H1 (cell line): ENCODE data around the gene CTNNBL1. TPM values are rescaled to one million over a fixed set of nuclear protein-coding genes. Genes with fewer than 3 reads are reported as not detected.

Source experiments
- CTCF ChIA-PET: fragments of 300-600 bp; sonication (Branson Sonifier 250); formaldehyde crosslinking; loops from one replicate; lab custom pipeline; 2021; ENCODE audit not compliant: partially characterized antibody; lab: Charles Lee
- POLR2A ChIA-PET: fragments of 300-600 bp; sonication (Branson Sonifier 250); formaldehyde crosslinking; loops from one replicate; lab custom pipeline; 2021; ENCODE audit warnings: inconsistent platforms; ENCODE audit not compliant: partially characterized antibody; lab: Charles Lee
- DNase-seq, 2 experiments: peaks; one replicate each; pipeline versions ENCODE4 v3.0.0 to v3.0.0-alpha.2; 2010 to 2022; ENCODE audit warnings: low spot score in 2 of 2, low read depth in 1 of 2, mixed read lengths in 1 of 2
- FAIRE-seq: peaks from 2 replicates; lab custom pipeline; 2011; peaks lifted over from hg19 to GRCh38; lab: Jason Lieb, UNC
- H2AFZ ChIP-seq: 2 replicates; pipeline ENCODE4 v1.8.1; 2012; ENCODE audit warnings: low read length, inconsistent platforms
- H2AK5ac ChIP-seq: 2 replicates; pipeline ENCODE4 v1.6.1; 2013; ENCODE audit warnings: low read depth, low read length
- H2BK120ac ChIP-seq: replicated peaks from 2 replicates; pipeline ENCODE3; 2013; ENCODE audit warnings: low read depth, low read length, inconsistent platforms
- H2BK12ac ChIP-seq: 2 replicates; pipeline ENCODE4 v1.6.1; 2013; ENCODE audit warnings: low read depth, low read length
- H2BK15ac ChIP-seq: 2 replicates; pipeline ENCODE4 v1.6.1; 2013; ENCODE audit warnings: low read length
- H2BK20ac ChIP-seq: 2 replicates; pipeline ENCODE4 v1.6.1; 2013; ENCODE audit warnings: low read length
- H2BK5ac ChIP-seq: 2 replicates; pipeline ENCODE4 v1.6.1; 2013; ENCODE audit warnings: low read depth, low read length
- H3K14ac ChIP-seq: 2 replicates; pipeline ENCODE4 v1.6.1; 2013; ENCODE audit warnings: inconsistent platforms; ENCODE audit not compliant: insufficient read length
- H3K18ac ChIP-seq: 2 replicates; pipeline ENCODE4 v1.6.1; 2013; ENCODE audit warnings: low read length; ENCODE audit errors: extremely low read depth
- H3K23ac ChIP-seq: 2 replicates; pipeline ENCODE4 v1.6.1; 2013; ENCODE audit warnings: inconsistent platforms; ENCODE audit not compliant: insufficient read length
- H3K23me2 ChIP-seq: 2 replicates; pipeline ENCODE4 v1.6.1; 2013; ENCODE audit warnings: low read depth, low read length
- H3K27ac ChIP-seq: 2 replicates; pipeline ENCODE4 v1.6.1; 2011; ENCODE audit warnings: low read depth, low read length, inconsistent platforms
- H3K27me3 ChIP-seq, 4 experiments: replicated peaks in 1 of 4; 1 replicate in 1 of 4; 2 replicates in 3 of 4; pipeline versions ENCODE4 v1.6.1 to v1.8.1; 2011 to 2013; ENCODE audit warnings: low read length in 3 of 4, mild to moderate bottlenecking in 3 of 4, inconsistent platforms in 2 of 4, mixed read lengths in 2 of 4, moderate library complexity in 1 of 4; ENCODE audit not compliant: control insufficient read depth in 3 of 4, insufficient read depth in 3 of 4; ENCODE audit errors: extremely low read depth in 1 of 4
- H3K36me3 ChIP-seq, 4 experiments: 2 replicates each; pipeline versions ENCODE4 v1.6.1 to v1.8.1; 2011 to 2013; ENCODE audit warnings: mild to moderate bottlenecking in 4 of 4, low read length in 3 of 4, moderate library complexity in 2 of 4, control low read depth in 1 of 4, inconsistent platforms in 1 of 4; ENCODE audit not compliant: insufficient read depth in 4 of 4, control insufficient read depth in 2 of 4
- H3K4ac ChIP-seq: replicated peaks from 2 replicates; pipeline ENCODE3; 2013; ENCODE audit warnings: low read length, low read depth, mixed read lengths, inconsistent platforms; ENCODE audit not compliant: insufficient read length
- H3K4me1 ChIP-seq, 4 experiments: replicated peaks in 1 of 4; 1 replicate in 1 of 4; 2 replicates in 3 of 4; pipeline versions ENCODE4 v1.6.1 to v1.8.1; 2011 to 2013; ENCODE audit warnings: low read length in 3 of 4, inconsistent platforms in 2 of 4, mixed read lengths in 1 of 4; ENCODE audit not compliant: insufficient read depth in 4 of 4, control insufficient read depth in 3 of 4
- H3K4me2 ChIP-seq, 2 experiments: 2 replicates each; pipeline versions ENCODE4 v1.6.1 to v1.8.1; 2011 to 2013; ENCODE audit warnings: low read depth in 2 of 2, low read length in 2 of 2, control low read depth in 1 of 2, inconsistent platforms in 1 of 2, mild to moderate bottlenecking in 1 of 2; ENCODE audit not compliant: insufficient read depth in 1 of 2
- H3K4me3 ChIP-seq, 4 experiments: fragments of 200-600, 300-600 bp in 1 of 4; sonication (generic), shearing (Covaris generic), sonication (Bioruptor Twin) in 1 of 4; 2 replicates each; pipeline versions ENCODE4 v1.5.1 to v1.8.1; 2011 to 2016; ENCODE audit warnings: low read length in 4 of 4, low read depth in 3 of 4, control low read depth in 2 of 4, inconsistent platforms in 2 of 4, mild to moderate bottlenecking in 2 of 4, mixed read lengths in 1 of 4, moderate library complexity in 1 of 4; ENCODE audit not compliant: insufficient read depth in 2 of 4; ENCODE audit errors: extremely low read depth in 1 of 4
- H3K56ac ChIP-seq: replicated peaks from 2 replicates; pipeline ENCODE3; 2013; ENCODE audit warnings: low read depth, mild to moderate bottlenecking, mixed read lengths, low read length, inconsistent platforms; ENCODE audit not compliant: insufficient read length
- H3K79me1 ChIP-seq: 2 replicates; pipeline ENCODE4 v1.6.1; 2013; ENCODE audit warnings: low read depth, low read length, control low read depth
- H3K79me2 ChIP-seq, 2 experiments: 2 replicates each; pipeline versions ENCODE4 v1.6.1 to v1.8.1; 2012 to 2013; ENCODE audit warnings: low read length in 2 of 2, mild to moderate bottlenecking in 2 of 2, inconsistent platforms in 1 of 2; ENCODE audit not compliant: insufficient read depth in 2 of 2, control insufficient read depth in 1 of 2
- H3K9ac ChIP-seq, 4 experiments: replicated peaks in 1 of 4; 1 replicate in 1 of 4; 2 replicates in 3 of 4; pipeline versions ENCODE4 v1.6.1 to v1.8.1; 2011 to 2013; ENCODE audit warnings: low read depth in 3 of 4, low read length in 3 of 4, control low read depth in 2 of 4, mild to moderate bottlenecking in 2 of 4, moderate library complexity in 2 of 4, inconsistent platforms in 1 of 4; ENCODE audit errors: extremely low read depth in 1 of 4
- H3K9me3 ChIP-seq, 2 experiments: 2 replicates each; pipeline versions ENCODE4 v1.6.1 to v1.8.1; 2012 to 2013; ENCODE audit warnings: mild to moderate bottlenecking in 2 of 2, moderate library complexity in 2 of 2, control low read depth in 1 of 2, inconsistent platforms in 1 of 2, low read depth in 1 of 2, low read length in 1 of 2, mixed read lengths in 1 of 2; ENCODE audit not compliant: insufficient read depth in 2 of 2
- H4K20me1 ChIP-seq, 2 experiments: replicated peaks in 1 of 2; 2 replicates each; pipeline versions ENCODE3 to v1.8.1; 2011 to 2013; ENCODE audit warnings: inconsistent platforms in 2 of 2, low read length in 2 of 2, mild to moderate bottlenecking in 1 of 2; ENCODE audit not compliant: insufficient read depth in 2 of 2, control insufficient read depth in 1 of 2
- H4K5ac ChIP-seq: 2 replicates; pipeline ENCODE4 v1.6.1; 2013; ENCODE audit warnings: low read length, low read depth, mixed read lengths, inconsistent platforms; ENCODE audit not compliant: insufficient read length
- H4K8ac ChIP-seq: 2 replicates; pipeline ENCODE4 v1.8.0; 2013; ENCODE audit warnings: mild to moderate bottlenecking, moderate library complexity, low read length, inconsistent platforms; ENCODE audit not compliant: insufficient read depth; ENCODE audit errors: extremely low read depth
- H4K91ac ChIP-seq: replicated peaks from 2 replicates; pipeline ENCODE3; 2013; ENCODE audit warnings: low read length, mixed read lengths, inconsistent platforms; ENCODE audit not compliant: insufficient read length
- HDAC2 ChIP-seq, 2 experiments: fragments of 300-600 bp in 1 of 2; sonication (generic) in 1 of 2; IDR thresholded peaks; 2 replicates each; pipeline ENCODE4 v1.6.1; 2011 to 2012; ENCODE audit warnings: low read depth in 2 of 2, low read length in 2 of 2, mild to moderate bottlenecking in 2 of 2, moderate library complexity in 2 of 2, borderline replicate concordance in 1 of 2, inconsistent platforms in 1 of 2
- MAFK ChIP-seq: IDR thresholded peaks from 2 replicates; pipeline ENCODE4 v1.6.1; 2012; ENCODE audit warnings: low read depth, mild to moderate bottlenecking, improper control_type of control experiment, low read length
- NRF1 ChIP-seq: IDR thresholded peaks from 2 replicates; pipeline ENCODE4 v1.6.1; 2011; ENCODE audit warnings: mild to moderate bottlenecking, low read depth, low read length, improper control_type of control experiment
- RXRA ChIP-seq: IDR thresholded peaks from 2 replicates; pipeline ENCODE4 v1.6.1; 2011; ENCODE audit warnings: low read depth, mild to moderate bottlenecking, low read length, moderate library complexity; ENCODE audit not compliant: insufficient read depth
- ZNF274 ChIP-seq: IDR thresholded peaks from 2 replicates; pipeline ENCODE4 v1.7.0; 2012; ENCODE audit warnings: low read length, borderline replicate concordance; ENCODE audit errors: extremely low read depth
- WGBS, 2 experiments: shearing (Covaris generic) in 1 of 2; methylation state at CpG; one replicate each; pipeline versions ENCODE4 v1.1.6 to v1.1.7; 2013 to 2015; ENCODE audit warnings: low lambda C conversion rate in 2 of 2, mixed read lengths in 2 of 2, inconsistent platforms in 1 of 2, low coverage in 1 of 2, missing lambda C conversion rate in 1 of 2; ENCODE audit not compliant: insufficient replicate concordance in 2 of 2, insufficient coverage in 1 of 2, insufficient read length in 1 of 2; ENCODE audit errors: extremely low coverage in 1 of 2, missing lambda C conversion rate in 1 of 2; 5-methylcytosine and 5-hydroxymethylcytosine counted together
- polyA plus RNA-seq, 7 experiments: library from polyadenylated mRNA; depleted of rRNA in 3 of 7; stranded (reverse) in 5 of 7; unstranded in 2 of 7; fragments of >200 nt in 5 of 7; fragments of 200-250 nt in 2 of 7; gene quantifications; 1 replicate in 5 of 7; 2 replicates in 1 of 7; 4 replicates in 1 of 7; pipeline versions ENCODE4 v1.2.1 to v1.2.3, GENCODE V29; 2011 to 2013; ENCODE audit warnings: missing spikeins in 2 of 7, mixed read lengths in 2 of 7
- total RNA-seq: library from RNA; stranded (reverse); fragmentation: NEBNext Ultra II Directional; extraction: Animal tissue kit (Norgen Biotek cat#: 25700); gene quantifications from 2 replicates; pipeline ENCODE4 v1.2.1, GENCODE V29; 2021

CTNNBL1 gene
- total and polyA plus RNA-seq, 2 of the 8 experiments (the other 6 are each of a cell fraction or from before 2014, with no cell fraction given) = 19.6 to 81.6 TPM

GRCh38 chr20:37803438-37804307 is 109.8 kb downstream of the CTNNBL1 start:
- Histone ChIP-seq H3K4me2 (no peak overlapping the region), H2BK120ac (no peak overlapping the region), H2BK5ac (no peak overlapping the region), H2AK5ac (no peak overlapping the region), H3K23ac (no peak overlapping the region), H3K27ac (no peak overlapping the region), H3K4me1 (peaks cover 0 to 7% (median 3%) of the 10 kb centered on the region in 4 experiments; a peak in 5 of 7 replicates), H3K9ac (no peak overlapping the region), H3K36me3 (peaks cover 0 to 2% (median 1%) of the 10 kb centered on the region in 4 experiments; a peak in 3 of 8 replicates), H3K56ac (no peak overlapping the region), H2AFZ (no peak overlapping the region), H4K20me1 (peaks cover 2 to 3% of the 10 kb centered on the region in 2 experiments), H2BK12ac (no peak overlapping the region), H3K79me1 (no peaks in the 10 kb centered on the region; the same call in 1 of the 2 replicates), H3K23me2 (no peaks in the 10 kb centered on the region), H4K8ac (no peak overlapping the region), H2BK15ac (no peak overlapping the region), H3K4ac (no peak overlapping the region), H2BK20ac (no peak overlapping the region), H3K79me2 (no peaks in the 10 kb centered on the region), H4K91ac (no peak overlapping the region), H3K14ac (no peak overlapping the region), H3K27me3 (no peaks in the 10 kb centered on the region), H3K18ac (no peak overlapping the region), H3K9me3 (no peaks in the 10 kb centered on the region), H3K4me3 (no peak overlapping the region), H4K5ac (no peak overlapping the region)
- 94 to 100% methylated on average over 1 to 8 of the region's 8 CpGs for WGBS, 2 experiments
- ChIA-PET CTCF (interaction anchor here (1.3 kb wide), 1 partner anchor 25 kb away, joined by 4 read pairs; no protein-coding TSS in a partner anchor), POLR2A (no interaction called here)
- DNase-seq (no peak), FAIRE-seq (no peak)
- TF ChIP-seq NRF1 (no peak), HDAC2 (IDR thresholded peaks at IDR 0.05; ENCODE audit: borderline replicate concordance in 1 of 2, low read depth in 2 of 2, low read length in 2 of 2) (no peak), MAFK (no peak), ZNF274 (no peak), RXRA (no peak)
